GM21390 (cell line): ENCODE results near the gene MEGF6.

Experiments
- ATAC-seq: cut with Tn5 transposase; IDR thresholded peaks from one replicate; pipeline ENCODE4 v1.9.1; 2021; ENCODE audit not compliant: unreplicated experiment

Gene MEGF6

DNA sequence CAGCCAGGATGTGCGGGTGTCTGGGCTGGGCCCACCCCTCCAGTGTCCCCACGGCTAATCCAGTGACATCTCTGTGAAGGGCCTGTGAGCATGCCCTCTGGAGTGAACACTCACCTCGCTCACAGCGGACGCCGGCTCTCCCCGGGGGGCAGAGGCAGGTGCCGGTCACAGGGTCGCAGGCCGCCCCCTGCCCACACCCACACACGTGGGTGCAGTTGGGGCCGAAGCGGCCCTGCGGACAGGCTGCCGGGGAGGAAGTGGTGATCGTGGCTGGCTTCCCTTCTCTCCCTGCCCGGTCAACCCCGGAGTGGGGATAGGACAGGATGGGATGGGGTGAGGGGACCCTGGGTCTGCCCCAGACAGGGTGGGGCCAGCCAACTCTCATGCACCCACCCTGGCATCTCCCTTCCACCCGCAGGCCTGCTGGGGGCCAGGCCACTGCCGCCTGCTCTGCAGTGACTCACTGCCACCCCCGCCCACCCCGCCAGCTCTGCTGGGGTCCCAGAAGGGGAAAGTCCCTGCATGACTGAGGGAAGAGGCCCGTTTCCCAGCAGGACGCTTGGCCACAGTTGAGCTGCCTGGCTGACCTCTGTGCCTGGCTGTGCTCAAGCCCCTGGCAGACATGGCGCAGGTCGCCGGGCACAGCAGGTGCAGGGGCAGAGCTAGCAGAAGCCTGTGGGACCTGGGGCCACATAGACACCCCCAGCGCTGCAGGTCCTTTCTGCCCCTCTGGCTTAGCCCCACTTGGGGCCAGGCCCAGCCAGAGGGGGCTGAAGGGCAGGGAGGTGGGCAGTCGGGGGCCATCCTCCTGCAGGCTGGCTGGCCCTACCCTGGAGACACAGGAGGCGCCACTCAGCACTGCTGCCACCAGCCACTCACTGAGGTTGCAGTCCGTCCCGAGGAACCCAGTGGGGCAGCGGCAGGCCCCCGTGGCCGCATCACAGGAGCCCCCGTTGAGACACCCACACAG is 115.2 kb downstream of the MEGF6 start:
- ATAC-seq: no peak

DNA sequence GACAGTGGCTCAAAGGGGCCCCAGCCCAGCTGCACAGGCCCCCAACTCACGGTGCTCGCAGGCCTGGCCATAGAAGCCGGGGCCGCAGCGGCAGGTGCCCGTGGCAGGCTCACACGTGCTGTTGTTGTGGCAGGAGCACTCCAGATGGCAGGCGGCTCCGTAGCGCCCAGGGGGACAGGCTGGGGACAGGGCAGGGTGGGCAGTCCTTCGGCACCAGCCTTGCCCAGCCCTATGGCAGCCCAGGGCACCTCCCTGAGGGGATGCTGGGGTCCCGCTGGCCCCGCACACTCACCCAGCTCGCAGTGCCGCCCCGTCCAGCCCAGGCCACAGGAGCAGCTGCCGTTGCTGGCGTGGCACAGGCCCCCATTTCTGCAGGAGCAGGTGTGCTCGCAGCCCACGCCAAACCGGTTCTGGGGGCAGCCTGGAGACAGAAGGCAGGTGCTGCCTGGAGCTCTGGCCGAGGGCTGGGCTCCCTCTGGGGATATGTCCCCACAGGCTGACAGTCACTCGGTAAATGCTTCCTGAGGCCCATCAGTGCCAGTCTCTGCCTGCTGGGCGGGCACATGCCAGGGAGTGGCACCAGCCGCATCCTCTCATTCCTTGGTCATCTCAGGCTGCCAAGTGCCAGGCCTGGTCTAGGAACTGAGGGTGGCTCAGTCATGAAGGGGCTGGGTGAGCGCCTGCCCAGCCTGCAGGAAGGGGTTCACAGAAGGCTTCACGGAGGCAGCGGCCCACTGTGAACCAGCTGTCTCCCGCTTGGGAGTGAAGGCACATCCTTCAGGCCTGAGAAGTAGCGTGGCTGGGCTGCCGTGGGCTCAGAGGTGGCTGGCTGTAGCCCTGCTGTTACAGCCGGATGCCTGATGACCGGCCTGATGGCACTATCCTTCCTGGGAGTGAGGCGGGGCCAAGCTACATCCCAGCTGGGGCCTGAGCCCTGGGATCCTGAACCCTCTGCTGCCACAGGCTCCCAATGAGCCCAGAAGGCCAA is 116.7 kb downstream of the MEGF6 start:
- ATAC-seq: no peak

DNA sequence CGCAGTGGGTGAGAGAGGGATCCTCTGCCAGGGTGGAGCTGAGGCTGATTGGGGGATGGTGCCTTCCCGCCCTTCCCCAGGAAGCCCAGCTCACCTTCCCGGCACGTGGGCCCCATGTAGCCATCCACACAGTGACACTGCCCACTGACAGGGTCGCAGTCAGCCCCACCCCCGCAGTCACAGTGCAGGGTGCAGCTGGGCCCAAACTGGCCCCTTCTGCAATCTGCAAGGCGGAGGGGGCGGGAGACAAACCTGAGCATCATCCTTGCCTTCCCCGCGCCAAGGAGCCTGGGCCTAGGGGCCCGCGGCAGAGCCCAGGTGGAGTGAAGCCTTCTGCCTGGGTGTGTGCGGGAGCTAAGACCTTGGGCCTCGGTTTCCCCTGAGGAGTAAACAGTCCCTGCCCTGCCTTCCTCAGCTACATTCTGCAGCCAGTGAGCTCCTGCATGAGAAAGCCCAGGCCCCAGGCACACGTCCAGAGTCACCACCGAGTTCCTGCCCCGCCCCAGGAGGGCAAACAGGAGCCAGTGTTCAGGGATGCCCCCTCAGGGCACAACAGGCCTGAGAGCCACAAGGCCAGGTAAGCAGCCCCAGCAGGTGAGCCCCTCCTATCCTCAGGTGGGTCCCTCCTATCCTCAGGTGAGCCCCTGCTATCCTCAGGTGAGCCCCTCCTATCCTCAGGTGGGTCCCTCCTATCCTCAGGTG is 118.6 kb downstream of the MEGF6 start:
- ATAC-seq: no peak

DNA sequence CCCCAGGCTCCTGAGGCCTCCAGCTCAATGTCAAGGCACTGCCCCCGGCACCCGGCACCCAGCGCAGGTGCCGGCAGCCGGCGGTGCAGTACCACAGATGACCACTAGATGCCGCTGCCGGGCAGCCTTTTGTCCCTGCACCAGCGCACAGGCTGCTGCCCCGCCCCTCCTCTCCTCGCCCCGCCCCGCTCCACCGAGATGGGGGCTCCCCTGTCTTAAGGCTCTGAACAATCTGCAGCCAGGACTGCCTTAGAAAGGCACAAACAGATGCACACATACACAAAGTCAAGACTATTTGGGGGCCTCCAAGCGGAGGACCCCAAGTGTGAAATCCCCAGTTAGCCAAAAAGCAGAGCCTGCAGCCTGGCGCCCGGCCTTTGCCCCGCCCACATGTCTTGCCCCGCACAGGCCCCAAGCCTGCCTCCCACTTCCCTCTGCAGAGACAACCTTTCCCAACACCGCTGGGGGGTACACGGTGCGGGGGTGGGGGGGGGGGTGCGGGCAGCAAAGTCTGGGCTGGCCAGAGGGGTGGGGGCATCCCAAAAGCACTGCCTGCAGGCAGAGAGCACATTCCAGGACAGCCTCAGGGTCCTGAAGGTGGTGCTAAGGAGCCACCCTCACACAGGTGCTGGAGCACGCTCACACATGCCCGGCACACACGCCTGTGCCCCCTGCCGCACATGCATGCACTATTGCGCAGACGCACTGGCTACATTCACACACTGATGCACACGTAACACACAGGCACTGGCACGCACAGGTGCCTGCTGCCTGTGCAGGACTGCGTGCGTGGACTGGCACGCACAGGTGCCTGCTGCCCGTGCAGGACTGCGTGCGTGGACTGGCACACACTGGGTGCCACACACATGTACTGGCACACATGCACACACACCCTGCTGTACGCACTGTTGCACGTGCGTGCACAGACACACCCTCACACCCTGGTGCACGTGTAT is 119.7 kb downstream of the MEGF6 start:
- ATAC-seq: peak; percentile 67

DNA sequence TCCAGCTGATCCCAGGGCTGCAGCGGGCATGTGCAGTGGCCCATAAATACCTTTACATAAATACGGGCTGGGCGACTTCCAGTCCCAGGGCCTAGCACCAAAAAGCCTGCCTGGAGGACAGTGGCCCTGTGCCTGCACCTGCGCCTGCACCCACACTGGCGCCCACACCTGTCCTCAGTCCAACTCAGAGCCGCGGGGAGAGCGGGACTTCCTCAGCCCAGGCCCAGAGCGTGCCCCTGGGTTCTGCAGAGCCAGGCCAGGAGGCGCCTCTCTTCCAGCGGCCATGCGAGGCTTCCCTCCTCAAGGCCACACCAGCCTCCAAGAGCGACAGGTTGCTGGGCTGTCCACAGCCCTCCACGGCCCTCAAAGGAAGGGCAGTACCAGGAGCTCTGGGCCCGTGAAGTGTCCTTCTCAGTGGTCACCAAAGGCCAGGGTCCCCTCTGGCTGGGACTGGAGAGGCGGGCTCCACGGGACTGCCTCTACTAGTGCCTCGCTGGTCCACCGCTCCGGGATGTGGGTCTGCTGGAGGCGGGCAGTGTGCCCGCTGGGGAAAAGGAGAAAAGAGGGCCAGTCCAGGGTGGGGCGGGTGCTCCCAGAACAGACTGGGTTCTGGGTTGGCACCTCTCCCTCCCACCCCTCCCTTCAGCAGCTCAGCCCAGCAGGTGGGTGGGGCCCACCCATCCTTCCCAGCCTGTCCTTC is 121.1 kb downstream of the MEGF6 start:
- ATAC-seq: no peak

DNA sequence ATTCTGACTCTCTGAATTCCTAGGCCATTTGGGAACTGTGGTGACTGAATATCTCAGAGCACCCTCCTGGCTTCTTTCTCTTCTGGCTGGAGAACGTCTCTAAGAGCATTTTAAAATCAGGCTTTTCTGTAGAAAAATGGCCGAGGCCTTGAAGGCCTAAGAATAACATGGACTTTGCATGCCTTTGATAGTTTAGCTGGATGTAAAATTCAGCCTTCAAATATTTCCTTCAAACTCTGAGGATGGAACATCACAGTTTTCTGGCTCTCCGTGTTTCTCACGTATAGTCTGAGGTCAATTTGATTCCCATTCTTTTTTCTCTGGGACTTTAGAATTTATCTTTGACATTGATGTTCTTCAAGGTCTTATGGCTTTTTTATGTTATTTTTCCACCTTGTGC is 122.9 kb downstream of the MEGF6 start:
- ATAC-seq: no peak

DNA sequence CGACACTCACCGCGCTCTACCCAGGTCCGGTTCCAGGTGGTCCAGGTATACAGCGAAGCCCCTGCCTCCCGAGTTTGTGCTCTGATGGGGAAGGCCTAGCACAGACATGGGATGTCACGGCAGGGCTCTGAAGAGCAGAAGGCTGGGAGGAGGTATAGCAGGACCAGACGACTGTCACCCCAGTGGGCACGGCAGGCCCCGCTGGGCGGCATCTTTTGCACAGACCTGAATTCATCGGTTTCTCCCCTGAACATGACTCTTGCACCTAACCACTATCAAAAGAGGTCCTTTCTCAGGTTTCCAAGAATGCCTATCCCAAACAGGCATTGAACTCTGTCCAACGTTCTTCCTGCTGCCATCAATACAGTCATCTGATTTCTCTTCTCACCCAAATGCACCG is 126.3 kb downstream of the MEGF6 start:
- no peak for ATAC-seq

DNA sequence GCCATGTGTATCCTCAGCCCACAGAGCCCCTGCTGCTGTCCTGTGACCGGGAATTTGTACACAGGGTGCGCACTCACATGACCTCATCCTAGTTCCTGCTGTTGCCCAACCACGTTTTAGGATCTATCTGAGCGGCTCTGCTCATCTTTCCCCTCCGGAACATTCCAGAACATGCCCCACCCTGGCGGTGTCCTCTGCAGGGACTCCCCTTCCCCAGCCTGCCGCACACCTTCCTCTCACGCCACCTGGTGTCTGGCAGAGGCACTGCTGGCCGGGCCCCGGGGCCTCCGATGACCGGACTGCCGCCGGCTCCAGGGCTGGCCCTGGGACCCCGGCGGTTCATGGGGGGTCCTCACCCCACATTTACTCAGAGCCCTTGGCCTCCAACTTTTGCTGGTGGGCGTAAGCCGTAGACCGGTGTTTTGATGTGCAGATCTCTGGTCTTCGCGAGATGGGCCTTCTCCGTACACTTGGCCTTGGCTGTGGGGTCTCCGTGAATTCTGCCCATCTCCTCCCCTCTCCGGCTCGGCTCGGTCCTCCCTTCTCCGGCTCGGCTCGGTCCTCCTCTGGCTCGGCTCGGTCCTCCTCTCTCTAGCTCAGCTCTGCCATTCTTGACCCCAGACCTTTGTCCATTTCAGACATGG is 127.4 kb downstream of the MEGF6 start:
- ATAC-seq: no peak

DNA sequence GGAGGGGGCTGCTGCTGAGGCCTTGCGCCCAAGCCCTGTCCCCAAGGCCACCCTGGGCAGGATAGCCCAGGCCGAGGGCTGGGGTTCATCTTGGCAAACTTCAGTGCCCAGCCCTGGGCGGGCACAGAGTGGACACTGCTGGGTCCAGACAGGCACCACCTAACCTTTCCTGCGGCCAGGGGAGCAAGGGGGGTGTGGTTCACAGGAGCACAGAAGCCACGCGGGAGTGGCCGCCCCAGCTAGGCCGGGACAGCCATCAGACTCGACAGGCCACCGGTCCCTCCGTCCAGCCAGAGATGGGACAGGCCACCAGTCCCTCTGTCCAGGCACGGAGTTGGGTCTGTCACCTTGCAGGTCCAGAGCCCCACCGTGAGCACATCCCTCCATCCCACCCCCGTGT is 127.9 kb downstream of the MEGF6 start:
- ATAC-seq: no peak

DNA sequence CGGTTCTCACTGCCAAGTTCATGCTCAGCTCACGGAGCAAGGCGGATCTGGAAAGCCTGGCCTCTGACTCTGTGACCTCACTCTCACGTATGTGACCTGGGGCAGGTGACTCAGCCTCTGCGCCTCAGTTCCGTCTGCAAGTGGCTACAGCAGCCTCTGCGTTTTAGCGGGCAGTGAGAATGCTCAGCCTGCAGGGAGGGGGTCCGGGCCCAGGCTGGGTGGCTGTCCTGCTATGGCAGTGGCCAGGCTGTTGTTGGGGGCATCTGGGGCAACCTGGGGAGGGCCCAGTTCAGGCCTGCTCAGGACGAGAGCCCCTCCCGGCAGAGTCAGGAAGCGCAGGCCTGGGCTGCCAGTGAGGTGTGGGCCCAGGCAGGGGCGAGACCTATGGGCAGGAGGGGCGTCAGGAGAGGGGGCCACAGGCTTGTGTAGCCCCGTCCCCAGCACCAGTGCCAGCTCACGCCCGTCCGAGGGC is 128.9 kb downstream of the MEGF6 start:
- ATAC-seq: no peak

DNA sequence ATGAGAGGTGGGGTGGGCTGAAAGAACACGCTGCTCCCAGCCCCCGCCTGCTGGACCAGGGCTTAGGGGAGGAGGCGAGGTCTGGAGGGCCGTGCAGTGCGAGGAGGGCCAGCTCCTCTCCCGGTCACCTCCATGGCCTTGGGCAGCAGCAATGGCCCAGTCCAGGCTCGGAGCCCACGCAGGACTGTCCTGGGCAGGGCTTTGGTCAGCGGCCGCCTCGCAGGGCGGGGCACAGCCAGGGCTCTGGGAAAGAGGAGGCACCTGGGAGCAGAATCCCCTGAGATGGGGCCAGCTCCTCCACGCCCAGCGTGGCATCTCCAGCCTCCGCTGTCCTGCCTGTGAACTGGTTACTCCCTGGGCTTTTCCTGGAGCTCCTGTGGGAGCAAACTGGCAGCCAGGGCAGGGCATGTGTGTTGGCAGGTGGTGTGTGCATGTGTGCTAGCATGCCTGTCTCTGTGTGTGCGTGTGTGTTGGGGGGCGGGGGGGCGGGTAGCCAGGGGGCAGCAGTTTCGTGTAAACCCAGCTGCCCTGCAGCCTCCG is 129.4 kb downstream of the MEGF6 start:
- ATAC-seq: no peak

DNA sequence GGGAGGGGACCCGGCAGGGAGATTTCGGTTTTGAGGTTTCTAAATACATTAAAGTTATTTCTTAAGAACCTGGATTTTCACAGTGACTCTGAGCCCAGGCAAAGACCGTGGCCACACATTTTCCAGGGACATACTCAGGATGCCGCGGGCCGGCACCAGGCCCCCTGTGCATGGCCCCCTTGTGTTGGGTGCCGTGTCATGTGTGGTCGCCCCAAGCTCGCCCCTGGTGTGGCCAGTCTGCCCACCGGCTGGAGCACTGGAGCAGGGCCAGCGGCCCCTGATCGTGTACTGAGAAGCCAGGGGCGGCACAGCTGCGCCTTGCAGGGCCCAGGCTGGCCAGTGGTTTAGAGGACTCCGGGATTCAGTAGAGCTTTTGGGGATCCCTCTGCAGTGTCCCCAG is 130.3 kb downstream of the MEGF6 start:
- no peak for ATAC-seq

DNA sequence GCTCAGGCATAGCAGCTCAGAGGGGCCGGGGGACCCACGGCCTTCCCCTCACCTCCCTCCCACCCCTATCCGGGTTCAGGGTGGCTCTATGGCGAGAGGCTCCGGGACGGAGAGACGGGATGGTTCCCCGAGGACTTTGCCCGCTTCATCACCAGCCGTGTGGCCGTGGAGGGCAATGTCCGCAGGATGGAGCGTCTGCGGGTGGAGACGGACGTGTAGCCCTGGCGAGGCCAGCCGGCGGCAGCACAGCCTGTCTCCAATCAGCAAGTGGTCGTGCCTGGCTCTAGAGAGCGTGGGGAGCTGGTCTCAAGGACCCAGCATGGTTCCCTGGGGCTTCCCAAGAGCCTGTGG is 131.0 kb downstream of the MEGF6 start:
- ATAC-seq: no peak

DNA sequence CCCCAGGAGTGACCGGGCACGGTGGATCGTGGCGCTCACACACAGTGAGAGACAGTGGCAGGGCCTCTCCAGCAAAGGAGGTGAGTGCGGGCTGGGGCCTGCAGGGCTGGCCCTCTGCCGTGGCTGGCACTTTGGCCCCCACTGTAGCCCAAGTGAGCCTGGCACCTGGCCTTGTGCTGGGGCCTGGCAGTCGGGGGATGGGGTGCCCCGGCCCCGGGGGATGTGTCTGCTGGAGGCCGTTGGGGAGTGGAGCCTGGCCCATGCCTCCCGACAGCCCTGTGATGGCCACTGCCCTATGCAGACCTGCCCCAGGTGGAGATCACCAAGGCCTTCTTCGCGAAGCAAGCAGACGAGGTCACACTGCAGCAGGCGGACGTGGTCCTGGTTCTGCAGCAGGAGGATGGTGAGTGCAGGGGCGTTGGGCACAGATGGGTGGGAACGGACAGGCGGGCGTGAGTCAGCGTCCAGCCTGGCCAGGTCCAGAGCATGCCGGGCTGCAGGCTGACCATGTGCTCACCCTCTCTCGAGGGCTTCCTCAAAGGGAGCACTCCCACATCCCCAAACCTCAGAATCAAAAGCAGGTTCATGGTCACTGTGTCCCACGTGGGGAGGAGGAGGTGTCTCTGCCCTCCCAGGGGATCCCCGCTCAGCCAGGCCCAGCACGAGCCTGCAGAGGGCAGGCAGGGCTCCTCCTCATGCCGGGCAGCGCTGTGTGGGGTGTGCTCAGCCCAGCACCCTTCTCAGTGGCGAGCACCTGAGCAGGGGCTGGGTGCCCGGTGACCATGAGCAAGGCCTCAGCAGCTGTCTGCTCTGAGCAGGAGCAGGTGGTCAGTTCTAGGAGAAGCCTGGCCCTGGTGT is 131.6 kb downstream of the MEGF6 start:
- ATAC-seq: no peak

DNA sequence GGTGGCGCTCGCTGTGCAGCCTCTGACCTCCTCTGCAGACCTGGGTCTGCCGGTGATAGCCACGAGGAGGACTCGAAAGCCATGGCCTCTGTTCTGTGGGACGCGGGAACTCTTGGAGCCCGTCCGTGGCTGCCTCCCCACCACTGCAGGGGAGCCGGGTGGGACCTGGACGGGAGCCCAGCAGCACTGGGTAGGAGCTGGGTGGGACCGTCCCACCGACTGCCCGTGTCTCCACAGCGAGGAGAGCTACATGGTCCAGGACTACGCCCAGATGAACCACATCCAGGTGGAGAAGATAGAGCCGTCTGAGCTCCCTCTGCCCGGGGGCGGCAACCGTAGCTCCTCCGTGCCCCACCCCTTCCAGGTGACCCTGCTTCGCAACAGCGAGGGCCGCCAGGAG is 133.1 kb downstream of the MEGF6 start:
- no peak for ATAC-seq

DNA sequence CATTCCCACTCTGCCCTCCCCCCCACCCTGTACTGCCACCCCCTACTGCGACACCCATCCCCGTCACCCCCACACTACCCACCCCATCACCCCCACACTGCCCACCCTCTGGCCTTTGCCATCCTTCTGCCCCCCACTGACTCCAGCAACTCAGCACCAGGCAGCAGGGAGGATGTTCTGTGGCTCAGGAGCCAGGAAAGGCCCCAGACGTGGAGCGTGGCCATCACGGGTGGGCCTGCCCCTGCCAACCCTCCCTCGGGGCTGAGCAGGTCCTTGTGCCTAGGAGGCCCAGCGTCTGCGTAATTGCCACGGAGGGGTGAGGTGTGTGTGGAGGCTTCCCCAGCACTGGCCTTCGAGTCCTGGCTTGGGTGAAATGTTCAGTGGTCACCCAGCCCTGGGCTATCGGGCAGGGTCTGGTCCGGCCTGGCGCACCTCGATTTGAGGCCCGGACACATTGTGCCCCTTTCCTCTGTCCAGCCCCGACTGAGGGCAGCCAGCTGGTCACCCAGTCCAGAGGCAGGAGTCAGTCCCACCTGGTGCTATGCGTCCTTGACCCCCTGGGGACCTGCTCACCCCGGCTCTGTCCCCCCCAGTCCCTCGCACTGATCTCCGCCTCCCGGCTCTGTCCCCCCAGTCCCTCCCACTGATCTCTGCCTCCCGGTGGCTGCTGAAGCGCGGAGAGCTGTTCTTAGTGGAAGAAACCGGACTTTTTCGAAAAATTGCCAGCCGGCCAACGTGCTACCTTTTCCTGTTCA is 133.9 kb downstream of the MEGF6 start:
- ATAC-seq: no peak

DNA sequence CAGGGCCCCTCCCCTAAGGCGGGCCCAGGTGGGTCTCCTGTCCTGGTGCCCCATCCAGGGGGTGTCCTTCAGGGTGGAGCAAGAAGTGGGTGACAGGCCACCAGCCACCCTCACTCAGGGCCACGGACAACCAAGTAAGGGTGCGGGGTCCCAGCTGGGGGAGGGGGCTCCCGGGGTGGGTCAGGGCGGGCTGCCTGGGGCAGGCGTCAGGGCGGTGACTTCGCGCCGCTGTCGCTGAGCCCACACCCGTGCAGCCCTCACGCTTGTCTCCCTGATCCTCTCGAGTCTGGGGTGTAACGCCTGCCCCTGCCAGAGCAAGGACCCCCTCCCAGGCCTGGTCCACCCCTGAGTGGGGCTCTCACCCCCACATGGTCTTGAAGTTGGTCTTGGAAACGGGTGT is 134.6 kb downstream of the MEGF6 start:
- ATAC-seq: no peak
